ENCODE measurements around the gene PRPF40B.
A peak's percentile ranks its signal among the peaks of the same experiment; 100 is the strongest.
"Not testable (repeated sequence)": the region's sequence is repeated elsewhere in the genome, so short reads cannot be mapped to it uniquely, and the experiment has no call there.

The PRPF40B gene

GRCh38 chr12:49623142-49623904 is at the start of gene PRPF40B:
Gene PRPF40B, plus strand, starts transcription at chr12:49623561. Its CDS starts 30 bp downstream, at chr12:49623591.
- peak; percentile 98 for DNase-seq (ENCODE audit: low spot score)

- no peak for DNase-seq (ENCODE audit: low spot score)
These were observed 45.6 kb upstream of the PRPF40B start for GRCh38 chr12:49577589-49578315.

- no peak for DNase-seq (ENCODE audit: low spot score)
These were observed 44.8 kb upstream of the PRPF40B start for GRCh38 chr12:49578471-49579112.

- peak; percentile 79 for DNase-seq (ENCODE audit: low spot score)
These were observed 42.5 kb upstream of the PRPF40B start for GRCh38 chr12:49580572-49581535.

GRCh38 chr12:49582201-49582600 is 41.2 kb upstream of the PRPF40B start:
- no peak for DNase-seq (ENCODE audit: low spot score)

GRCh38 chr12:49582850-49583249 is 40.5 kb upstream of the PRPF40B start:
- no peak for DNase-seq (ENCODE audit: low spot score)

GRCh38 chr12:49583366-49584094 is 39.8 kb upstream of the PRPF40B start:
- DNase-seq (ENCODE audit: low spot score): no peak

- DNase-seq (ENCODE audit: low spot score): no peak
These were observed 38.8 kb upstream of the PRPF40B start for GRCh38 chr12:49584591-49584990.

- DNase-seq (ENCODE audit: low spot score): no peak
These were observed 37.6 kb upstream of the PRPF40B start for GRCh38 chr12:49585477-49586459.

- DNase-seq (ENCODE audit: low spot score): no peak
These were observed 36.0 kb upstream of the PRPF40B start for GRCh38 chr12:49587174-49587908.

- no peak for DNase-seq (ENCODE audit: low spot score)
These were observed 35.1 kb upstream of the PRPF40B start for GRCh38 chr12:49588281-49588680.

- no peak for DNase-seq (ENCODE audit: low spot score)
These were observed 34.4 kb upstream of the PRPF40B start for GRCh38 chr12:49588721-49589516.

- DNase-seq (ENCODE audit: low spot score): no peak
These were observed 24.8 kb upstream of the PRPF40B start for GRCh38 chr12:49598527-49598926.

- DNase-seq (ENCODE audit: low spot score): no peak
These were observed 23.4 kb upstream of the PRPF40B start for GRCh38 chr12:49599961-49600360.

GRCh38 chr12:49603721-49604120 is 19.6 kb upstream of the PRPF40B start:
- no peak for DNase-seq (ENCODE audit: low spot score)

GRCh38 chr12:49604856-49605255 is 18.5 kb upstream of the PRPF40B start:
- no peak for DNase-seq (ENCODE audit: low spot score)

GRCh38 chr12:49605539-49605938 is 17.8 kb upstream of the PRPF40B start, which contains the start of gene FAM186B:
Gene FAM186B, minus strand, starts transcription at chr12:49605639. Its CDS starts 162 bp downstream, at chr12:49605477.
- DNase-seq (ENCODE audit: low spot score): not testable (repeated sequence)
